ENCODE data around the gene NIPSNAP2. TPM values are rescaled to one million over a fixed set of nuclear protein-coding genes. Genes with fewer than 3 reads are reported as not detected.

NIPSNAP2 gene
- total and polyA plus RNA-seq, 2 of the 13 experiments (the other 11 are each of a cell fraction or from before 2014, with no cell fraction given), result 40.3 to 61.5 TPM

DNA sequence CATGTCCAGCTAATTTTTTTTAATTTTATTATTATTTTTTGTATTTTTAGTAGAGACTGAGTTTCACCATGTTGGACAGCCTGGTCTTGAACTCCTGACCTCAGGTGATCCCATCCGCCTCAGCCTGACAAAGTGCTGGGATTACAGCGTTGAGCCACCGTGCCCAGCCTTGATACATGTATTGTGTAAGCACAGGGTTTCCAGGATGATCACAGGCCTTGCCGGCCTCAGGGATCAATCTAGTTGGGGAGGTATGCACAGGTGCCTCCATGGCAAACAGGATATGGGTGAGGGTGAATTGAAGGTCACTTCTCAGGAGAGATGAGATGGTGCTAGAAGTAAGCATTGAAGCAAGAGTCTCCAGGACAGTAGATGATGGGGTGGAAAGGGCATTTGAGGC is 7.2 kb upstream of the NIPSNAP2 start (continued):
- TF ChIP-seq IKZF4 (CRISPR knock-in tag; IDR thresholded peaks at IDR 0.05; ENCODE audit: borderline replicate concordance, low read depth, not compliant biosample characterization) (no peak), RXRA (CRISPR knock-in tag; IDR thresholded peaks at IDR 0.05) (peak; percentile 79; the same call in 1 of the 2 replicates)

DNA sequence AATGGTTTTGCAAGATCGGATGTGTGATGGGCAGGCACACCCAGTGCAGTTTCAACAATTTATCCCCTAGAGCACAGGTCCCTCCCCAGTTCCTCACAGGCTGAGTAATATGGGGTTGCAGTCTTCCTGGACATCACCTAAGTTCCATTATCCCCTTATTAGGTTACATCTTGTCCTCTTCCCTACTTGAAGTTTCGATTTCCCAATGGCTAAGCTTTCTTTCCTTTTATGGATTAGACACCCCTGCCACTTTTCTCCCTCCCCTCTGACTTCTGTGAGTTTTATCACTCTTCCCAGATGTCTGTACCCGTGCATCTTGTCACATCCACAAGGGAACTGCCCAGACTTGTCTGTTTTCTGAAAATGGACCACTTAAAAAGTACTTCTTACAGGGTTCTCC is 2.4 kb upstream of the NIPSNAP2 start:
- Histone ChIP-seq H3K9me3 (ENCODE audit: low read length) (no peaks in the 10 kb centered on the region), H3K27me3 (ENCODE audit: control insufficient read depth in 1 of 2, insufficient read depth in 2 of 2, low read length in 2 of 2) (no peaks in the 10 kb centered on the region; a peak in 1 of 5 replicates), H3K27ac (ENCODE audit: extremely low read length, insufficient read depth, low read length) (no peak overlapping the region), H3K9ac (ENCODE audit: insufficient read depth, low read depth, low read length) (no peak overlapping the region), H3K4me3 (replicated peaks in 1 of 3; ENCODE audit: insufficient read depth in 1 of 3, low read depth in 2 of 3, low read length in 3 of 3) (peak overlapping the region in 1 of 3 experiments; percentile 2; a peak in 1 of 6 replicates), H4K20me1 (ENCODE audit: insufficient read depth, low read length) (no peaks in the 10 kb centered on the region; the same call in 1 of the 2 replicates), H3K36me3 (replicated peaks in 1 of 2; ENCODE audit: control insufficient read depth in 1 of 2, insufficient read depth in 2 of 2, low read length in 2 of 2) (no peaks in the 10 kb centered on the region), H3K4me1 (ENCODE audit: insufficient read depth, low read length) (peaks cover 48% of the 10 kb centered on the region), H3K79me2 (ENCODE audit: insufficient read depth, low read length) (peaks cover 18% of the 10 kb centered on the region), H3K4me2 (ENCODE audit: low read depth, low read length) (no peak overlapping the region), H2AFZ (ENCODE audit: low read length) (no peak overlapping the region)
- BruUV-seq (replicated peaks), result no TSS peak
- WGBS (ENCODE audit: low lambda C conversion rate), result 49% methylated on average over 3 of the region's 3 CpGs
- TF ChIP-seq SCMH1 (CRISPR knock-in tag; IDR thresholded peaks at IDR 0.05; ENCODE audit: borderline replicate concordance) (no peak), SAFB2 (CRISPR knock-in tag; IDR thresholded peaks at IDR 0.05; ENCODE audit: borderline replicate concordance, low read depth) (no peak)
- TF ChIP-seq, protein P1, sequence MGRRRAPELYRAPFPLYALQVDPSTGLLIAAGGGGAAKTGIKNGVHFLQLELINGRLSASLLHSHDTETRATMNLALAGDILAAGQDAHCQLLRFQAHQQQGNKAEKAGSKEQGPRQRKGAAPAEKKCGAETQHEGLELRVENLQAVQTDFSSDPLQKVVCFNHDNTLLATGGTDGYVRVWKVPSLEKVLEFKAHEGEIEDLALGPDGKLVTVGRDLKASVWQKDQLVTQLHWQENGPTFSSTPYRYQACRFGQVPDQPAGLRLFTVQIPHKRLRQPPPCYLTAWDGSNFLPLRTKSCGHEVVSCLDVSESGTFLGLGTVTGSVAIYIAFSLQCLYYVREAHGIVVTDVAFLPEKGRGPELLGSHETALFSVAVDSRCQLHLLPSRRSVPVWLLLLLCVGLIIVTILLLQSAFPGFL (CRISPR knock-in tag; IDR thresholded peaks at IDR 0.05), result no peak
- CTCF ChIA-PET (ENCODE audit: low intra/inter-chr PET ratio, low total read pairs), result no interaction called here
- intact Hi-C loops (cut with micrococcal nuclease; ENCODE audit: unreplicated experiment), result loop anchor here (5.0 kb wide), 1 partner anchor 45 kb away; no protein-coding TSS in a partner anchor
- POLR2A ChIA-PET, result interaction anchor here (1.7 kb wide), 1 partner anchor 89 kb away, joined by 5 read pairs; the partner anchor contains the start of genes CCT6A and PSPH
- no peak for DNase-seq (ENCODE audit: low spot score)
- in situ Hi-C loops (cut with HindIII; ENCODE audit: extremely low pct_ligation_motif_present, low pct_unique_long_range_greater_than_20kb), result loop anchor here (25.0 kb wide), 2 partner anchors 200 to 325 kb away; no protein-coding TSS in a partner anchor
- no peak for ATAC-seq
- no peak for FAIRE-seq
